ENCODE measurements around the gene IFNGR2. TPM values are rescaled to one million over a fixed set of nuclear protein-coding genes. Genes with fewer than 3 reads are reported as not detected.

The IFNGR2 gene
- total and polyA plus RNA-seq, 2 donors from 2014 or later = 57.6 to 68.3 TPM

- Histone ChIP-seq H3K9me3 (ENCODE audit: control insufficient read depth in 2 of 3, insufficient read depth in 1 of 3, low read length in 3 of 3) (peaks cover 0 to 10% (median 3%) of the 10 kb centered on the region in 3 donors), H3K27me3 (ENCODE audit: control insufficient read depth, insufficient read depth, low read length) (no peaks in the 10 kb centered on the region), H3K27ac (ENCODE audit: low read depth in 2 of 2, low read length in 2 of 2) (no peak overlapping the region), H3K9ac (ENCODE audit: low read length in 3 of 3) (no peak overlapping the region), H3K36me3 (ENCODE audit: control insufficient read depth in 2 of 3, insufficient read depth in 3 of 3, low read length in 3 of 3) (no peaks in the 10 kb centered on the region), H3K4me3 (ENCODE audit: low read length in 3 of 3) (no peak overlapping the region), H3K4me1 (ENCODE audit: control insufficient read depth in 2 of 3, insufficient read depth in 2 of 3, low read depth in 1 of 3, low read length in 3 of 3) (no peaks in the 10 kb centered on the region)
- FAIRE-seq (no peak), DNase-seq (no peak)
- no peak for TF ChIP-seq CTCF (IDR thresholded peaks at IDR 0.05; ENCODE audit: borderline replicate concordance, extremely low read depth, insufficient read depth)
- intact Hi-C loops (cut with DNase I) = no loop called here
These were observed 35.8 kb upstream of the IFNGR2 start for GRCh38 chr21:33367309-33367973.

- intact Hi-C loops (cut with DNase I) = no loop called here
- no peak for DNase-seq
- no peak overlapping the region for H3K9ac ChIP-seq (ENCODE audit: low read length in 3 of 3)
- H3K4me3 ChIP-seq (ENCODE audit: low read length in 3 of 3) = no peak overlapping the region
- TF ChIP-seq CTCF (IDR thresholded peaks at IDR 0.05; ENCODE audit: borderline replicate concordance, extremely low read depth, insufficient read depth) = no peak
- no peak for FAIRE-seq
- H3K9me3 ChIP-seq (ENCODE audit: control insufficient read depth in 2 of 3, insufficient read depth in 1 of 3, low read length in 3 of 3) = peaks cover 0 to 10% (median 3%) of the 10 kb centered on the region in 3 donors
- no peak overlapping the region for H3K27ac ChIP-seq (ENCODE audit: low read depth in 2 of 2, low read length in 2 of 2)
- no peaks in the 10 kb centered on the region for H3K27me3 ChIP-seq (ENCODE audit: control insufficient read depth, insufficient read depth, low read length)
- H3K4me1 ChIP-seq (ENCODE audit: control insufficient read depth in 2 of 3, insufficient read depth in 2 of 3, low read depth in 1 of 3, low read length in 3 of 3) = no peaks in the 10 kb centered on the region
- H3K36me3 ChIP-seq (ENCODE audit: control insufficient read depth in 2 of 3, insufficient read depth in 3 of 3, low read length in 3 of 3) = no peaks in the 10 kb centered on the region
These were observed 35.1 kb upstream of the IFNGR2 start for GRCh38 chr21:33368124-33368523.

- no peak for TF ChIP-seq CTCF (IDR thresholded peaks at IDR 0.05; ENCODE audit: borderline replicate concordance, extremely low read depth, insufficient read depth)
- Histone ChIP-seq H3K9ac (ENCODE audit: low read length in 3 of 3) (no peak overlapping the region), H3K27ac (ENCODE audit: low read depth in 2 of 2, low read length in 2 of 2) (no peak overlapping the region), H3K27me3 (ENCODE audit: control insufficient read depth, insufficient read depth, low read length) (no peaks in the 10 kb centered on the region), H3K4me1 (ENCODE audit: control insufficient read depth in 2 of 3, insufficient read depth in 2 of 3, low read depth in 1 of 3, low read length in 3 of 3) (no peaks in the 10 kb centered on the region), H3K4me3 (ENCODE audit: low read length in 3 of 3) (no peak overlapping the region), H3K9me3 (ENCODE audit: control insufficient read depth in 2 of 3, insufficient read depth in 1 of 3, low read length in 3 of 3) (peaks cover 0 to 10% (median 3%) of the 10 kb centered on the region in 3 donors), H3K36me3 (ENCODE audit: control insufficient read depth in 2 of 3, insufficient read depth in 3 of 3, low read length in 3 of 3) (no peaks in the 10 kb centered on the region)
- FAIRE-seq (no peak), DNase-seq (no peak)
- intact Hi-C loops (cut with DNase I) = no loop called here
These were observed 34.6 kb upstream of the IFNGR2 start for GRCh38 chr21:33368576-33368975.

GRCh38 chr21:33369586-33369985 lies 33.6 kb upstream of the IFNGR2 start:
- DNase-seq = no peak
- Histone ChIP-seq H3K36me3 (ENCODE audit: control insufficient read depth in 2 of 3, insufficient read depth in 3 of 3, low read length in 3 of 3) (no peaks in the 10 kb centered on the region), H3K4me3 (ENCODE audit: low read length in 3 of 3) (no peak overlapping the region), H3K27ac (ENCODE audit: low read depth in 2 of 2, low read length in 2 of 2) (no peak overlapping the region), H3K9me3 (ENCODE audit: control insufficient read depth in 2 of 3, insufficient read depth in 1 of 3, low read length in 3 of 3) (peaks cover 0 to 10% (median 3%) of the 10 kb centered on the region in 3 donors), H3K27me3 (ENCODE audit: control insufficient read depth, insufficient read depth, low read length) (no peaks in the 10 kb centered on the region), H3K4me1 (ENCODE audit: control insufficient read depth in 2 of 3, insufficient read depth in 2 of 3, low read depth in 1 of 3, low read length in 3 of 3) (no peaks in the 10 kb centered on the region), H3K9ac (ENCODE audit: low read length in 3 of 3) (no peak overlapping the region)
- FAIRE-seq = no peak
- no peak for TF ChIP-seq CTCF (IDR thresholded peaks at IDR 0.05; ENCODE audit: borderline replicate concordance, extremely low read depth, insufficient read depth)
- intact Hi-C loops (cut with DNase I) = no loop called here

Data from kidney (tissue), 14 donors.